Right forelimb (tissue), 1 donor: ENCODE results near the gene SPAG8.

ENCODE experiments used
- DNase-seq: peaks from one replicate; pipeline ENCODE4 v3.0.0-alpha.2; 2018

SPAG8 gene

DNA sequence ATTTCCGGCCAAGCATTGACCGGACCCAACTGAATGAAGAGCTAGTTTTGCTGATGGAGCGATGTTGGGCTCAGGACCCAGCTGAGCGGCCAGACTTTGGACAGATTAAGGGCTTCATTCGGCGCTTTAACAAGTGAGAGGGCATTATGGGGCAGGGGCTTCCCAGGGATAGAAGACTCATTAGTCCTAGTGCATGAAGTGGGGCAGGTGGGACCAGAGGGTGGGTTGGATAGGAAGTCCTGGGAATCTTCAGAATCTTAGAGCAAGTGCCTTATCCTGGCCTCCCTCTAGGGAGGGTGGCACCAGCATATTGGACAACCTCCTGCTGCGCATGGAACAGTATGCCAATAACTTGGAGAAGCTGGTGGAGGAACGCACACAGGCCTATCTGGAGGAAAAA, 6.0 kb downstream of the SPAG8 start:
- DNase-seq = no peak

DNA sequence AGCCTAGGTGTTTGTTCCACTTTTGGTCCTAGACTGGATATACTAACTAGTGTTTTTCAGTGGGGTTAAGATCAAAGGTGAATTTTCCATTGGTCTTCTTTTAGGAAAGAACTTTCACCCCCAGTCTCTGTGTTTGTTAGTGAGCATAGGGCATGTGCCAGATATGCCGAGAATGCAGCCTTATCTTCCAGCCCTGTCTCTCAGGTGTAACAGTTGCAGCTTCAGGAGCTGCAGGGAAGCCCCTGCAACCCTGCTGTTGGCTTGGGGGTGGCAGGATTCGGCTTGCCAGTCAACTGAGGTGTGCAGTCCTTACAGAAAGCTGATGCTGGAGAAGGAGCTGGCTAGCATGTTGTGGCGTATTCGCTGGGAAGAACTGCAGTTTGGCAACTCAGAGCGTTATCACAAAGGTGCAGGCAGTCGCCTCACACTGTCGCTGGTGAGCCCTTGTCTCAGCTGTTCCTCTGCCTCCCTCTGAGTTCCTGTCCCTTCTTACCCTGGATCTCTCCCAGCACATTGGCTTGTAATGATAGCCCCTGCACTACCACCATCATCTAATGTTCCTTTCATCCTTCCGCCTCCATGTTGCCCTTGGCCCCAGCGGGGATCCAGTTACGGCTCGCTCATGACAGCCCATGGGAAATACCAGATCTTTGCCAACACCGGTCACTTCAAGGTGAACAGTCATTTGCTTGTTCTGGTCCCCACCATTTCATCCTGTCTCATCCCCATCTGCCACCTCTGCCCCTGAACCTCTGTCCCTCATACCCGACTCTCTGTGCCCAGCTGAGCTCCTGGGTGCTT, 10.5 kb downstream of the SPAG8 start:
- no peak for DNase-seq

DNA sequence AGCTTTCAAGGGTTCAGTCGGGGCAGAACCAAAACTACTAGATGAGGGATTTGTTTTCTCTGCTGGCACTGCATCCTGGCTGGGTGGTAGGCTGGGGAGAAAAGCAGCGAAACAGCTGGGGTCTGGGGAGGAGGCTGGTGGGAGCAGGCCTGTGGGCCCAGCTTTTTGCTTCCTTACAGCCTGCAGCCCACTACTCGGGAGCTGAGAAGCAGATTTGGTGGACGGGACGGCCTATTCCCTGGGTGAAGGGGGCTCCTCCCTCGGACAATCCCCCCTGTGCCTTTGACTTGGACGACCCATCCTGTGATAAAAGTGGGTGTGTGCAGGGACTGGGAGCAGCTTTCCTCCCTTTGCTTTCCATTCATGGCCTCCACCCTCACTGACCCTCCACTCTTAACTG, 11.5 kb downstream of the SPAG8 start:
- DNase-seq = no peak

DNA sequence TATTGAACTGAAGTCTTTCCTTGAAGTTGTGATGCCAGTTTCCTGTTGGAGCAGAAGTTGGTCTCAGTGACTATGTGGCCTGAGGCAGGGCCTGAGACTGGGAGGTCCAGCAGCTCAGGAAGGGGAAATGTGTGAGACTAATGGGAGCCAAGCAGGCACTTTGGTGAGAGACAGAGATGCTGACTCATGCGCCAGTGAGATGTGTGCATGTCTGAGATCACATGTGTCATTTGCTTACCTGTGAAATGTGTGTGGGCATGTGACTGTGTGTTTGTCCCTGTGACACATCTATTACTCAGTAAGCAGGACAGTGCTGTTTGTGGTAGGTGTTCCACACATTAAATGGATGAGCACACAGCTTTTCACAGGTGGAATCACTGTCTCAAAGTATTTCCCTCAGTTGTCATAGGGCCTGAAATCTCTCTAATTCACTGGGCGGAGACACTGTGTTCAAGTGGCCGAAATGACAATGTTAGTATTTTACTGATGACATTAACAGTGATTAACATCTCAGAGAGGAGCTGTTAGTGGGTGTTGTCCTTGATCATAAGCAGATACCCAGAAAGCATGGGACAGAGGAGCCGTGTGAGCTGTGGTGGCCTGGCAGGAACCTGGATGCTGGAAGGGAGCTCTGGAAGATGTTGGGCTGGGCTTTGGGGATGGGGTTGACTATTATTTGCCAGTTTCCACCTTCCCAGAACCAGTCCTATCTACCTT, 13.2 kb downstream of the SPAG8 start:
- DNase-seq = no peak

DNA sequence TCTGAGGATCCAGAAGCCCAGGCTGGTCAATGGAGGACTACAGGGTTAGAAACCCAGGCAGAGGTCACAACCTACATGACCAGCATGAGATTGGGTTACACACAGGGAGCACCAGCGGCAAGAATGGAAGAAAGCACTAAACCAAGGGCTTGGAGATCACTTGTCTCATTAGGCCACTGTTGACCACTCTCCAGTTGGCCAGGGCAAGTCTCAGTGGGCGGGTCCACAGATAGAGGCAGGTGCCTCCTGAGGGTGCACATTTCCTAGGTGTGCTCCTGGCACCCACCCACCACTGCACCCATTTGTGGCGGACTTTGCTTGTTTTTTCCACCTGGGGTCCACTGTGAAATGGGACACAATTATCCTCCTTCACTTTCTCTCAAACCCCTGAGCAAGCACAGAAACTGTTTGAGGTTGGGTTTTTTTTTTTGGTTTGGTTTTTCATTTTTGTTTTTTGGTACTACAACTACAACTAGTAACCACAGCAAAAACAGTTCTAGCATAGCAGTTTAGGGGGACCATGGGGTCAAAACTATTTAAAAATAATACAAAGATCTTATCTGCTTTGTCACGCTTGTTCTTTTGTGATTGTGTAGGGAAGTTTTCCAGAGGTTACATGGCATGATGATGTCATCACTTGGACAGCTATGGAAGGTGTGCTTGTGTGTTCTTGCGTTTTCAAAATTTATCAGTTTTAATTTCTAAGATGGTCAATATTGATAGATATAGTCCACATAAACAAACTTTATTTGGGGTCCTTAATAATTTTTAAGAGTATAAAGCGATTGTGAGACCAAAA, 14.6 kb downstream of the SPAG8 start:
- DNase-seq = no peak

DNA sequence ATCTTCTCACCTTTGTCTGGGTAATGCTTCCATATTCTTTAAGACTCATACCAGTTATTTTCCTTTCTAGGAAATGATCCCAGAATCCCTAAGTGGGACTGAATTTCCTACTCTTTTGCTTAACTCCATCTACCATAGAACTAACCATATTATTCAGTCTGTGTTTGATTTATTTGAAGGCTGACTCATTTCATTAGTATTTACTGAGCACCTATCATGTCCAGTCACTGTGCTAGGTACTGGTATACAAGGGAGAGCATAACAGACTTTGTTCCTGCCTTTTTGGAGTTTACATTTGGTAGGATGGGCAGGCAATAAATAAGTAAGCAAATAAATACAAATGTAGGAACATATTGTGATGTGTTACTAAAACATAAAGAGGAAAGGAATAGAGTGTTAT, 16.4 kb downstream of the SPAG8 start:
- no peak for DNase-seq

DNA sequence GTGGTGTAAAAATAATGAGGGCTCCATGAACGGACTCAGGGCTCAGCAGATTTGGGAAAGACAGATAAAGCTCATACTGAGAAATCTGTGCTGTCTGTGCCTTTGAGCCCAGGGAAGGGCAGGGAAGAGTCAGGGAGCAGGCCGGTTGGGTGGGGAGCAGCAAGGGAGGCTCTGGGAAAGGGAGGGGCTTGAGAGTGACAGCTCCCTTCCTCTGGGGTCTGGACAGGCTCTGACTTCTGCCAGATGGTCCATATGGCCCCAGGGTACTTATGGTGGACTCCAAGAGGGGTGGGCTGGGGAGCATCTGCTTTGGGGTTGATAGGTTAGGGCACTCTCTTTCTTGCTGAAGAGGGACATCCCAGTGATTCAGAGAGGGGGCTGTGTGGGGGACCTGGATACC, 18.6 kb downstream of the SPAG8 start:
- no peak for DNase-seq

DNA sequence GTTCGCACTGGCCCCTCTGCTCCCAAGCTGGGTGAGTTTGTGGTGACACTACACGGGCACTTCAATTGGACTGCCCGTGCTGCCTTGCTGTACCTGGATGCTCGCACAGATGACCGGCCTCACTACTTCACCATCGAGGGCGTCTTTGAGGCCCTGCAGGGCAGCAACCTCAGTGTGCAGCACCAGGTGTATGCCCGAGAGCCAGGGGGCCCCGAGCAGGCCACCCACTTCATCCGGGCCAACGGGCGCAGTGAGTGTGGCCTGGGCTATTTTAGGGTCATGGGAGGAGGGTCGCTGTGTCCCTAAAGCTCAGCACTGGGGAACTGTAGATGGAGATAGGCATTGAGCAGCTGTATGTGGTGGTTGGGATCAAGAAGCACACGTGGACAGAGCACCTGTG, 19.2 kb downstream of the SPAG8 start:
- DNase-seq = no peak

DNA sequence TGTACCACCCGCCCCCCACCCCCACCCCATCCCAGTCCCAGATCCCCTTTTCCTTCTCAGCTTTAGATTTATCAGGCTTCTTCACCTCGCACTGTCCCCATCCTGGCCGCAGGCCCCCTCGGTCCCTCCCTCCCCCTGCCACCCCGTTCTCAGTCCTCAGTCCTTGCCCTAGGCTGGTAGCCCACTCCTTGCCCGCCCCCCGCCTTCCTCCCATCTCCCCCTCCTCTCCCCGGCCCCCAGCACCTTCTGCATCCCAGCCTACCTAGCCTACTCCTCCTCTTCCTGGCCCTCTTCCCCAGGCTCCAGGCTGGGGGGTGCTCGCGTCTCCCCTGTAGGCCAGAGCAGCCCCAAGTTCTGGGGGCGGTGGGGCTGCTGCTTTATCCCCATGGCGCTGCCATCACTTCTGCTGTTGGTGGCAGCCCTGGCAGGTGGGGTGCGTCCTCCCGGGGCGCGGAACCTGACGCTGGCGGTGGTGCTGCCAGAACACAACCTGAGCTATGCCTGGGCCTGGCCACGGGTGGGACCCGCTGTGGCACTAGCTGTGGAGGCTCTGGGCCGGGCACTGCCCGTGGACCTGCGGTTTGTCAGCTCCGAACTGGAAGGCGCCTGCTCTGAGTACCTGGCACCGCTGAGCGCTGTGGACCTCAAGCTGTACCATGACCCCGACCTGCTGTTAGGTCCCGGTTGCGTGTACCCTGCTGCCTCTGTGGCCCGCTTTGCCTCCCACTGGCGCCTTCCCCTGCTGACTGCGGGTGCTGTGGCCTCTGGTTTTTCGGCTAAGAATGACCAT, 19.8 kb downstream of the SPAG8 start:
- no peak for DNase-seq

DNA sequence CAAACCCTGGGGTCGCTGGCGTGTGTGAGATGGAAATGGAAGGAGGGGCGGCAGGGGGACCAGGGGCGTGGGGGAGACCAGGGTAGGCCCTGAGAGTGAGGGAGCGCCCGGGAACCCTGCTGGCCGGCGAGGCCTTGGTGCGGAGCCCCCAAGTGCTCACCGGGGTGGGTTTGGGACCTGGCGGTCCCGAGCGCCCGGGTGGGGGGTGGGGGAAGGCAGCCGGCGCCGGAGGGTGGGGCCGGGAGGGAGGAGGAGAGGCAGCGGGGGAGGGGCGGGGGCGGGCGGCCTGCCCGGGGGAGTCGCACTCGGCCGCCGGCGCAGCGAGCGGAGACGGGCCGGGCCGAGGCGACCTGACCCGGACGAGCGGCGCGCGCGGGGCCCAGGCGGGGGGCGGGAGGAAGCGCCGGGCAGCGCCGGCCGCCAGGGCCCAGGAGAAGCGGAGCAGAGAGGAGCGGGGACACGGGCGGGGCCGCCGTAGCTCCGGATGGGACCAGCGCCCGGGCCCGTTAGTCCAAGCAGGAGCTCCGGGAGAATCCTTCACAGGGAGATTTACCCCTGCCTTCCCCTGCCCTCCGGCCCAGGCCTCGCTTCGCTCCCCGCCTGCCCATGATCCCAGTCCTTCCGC, 20.7 kb downstream of the SPAG8 start, which contains the start of gene NPR2:
Gene NPR2, plus strand, starts transcription at position 295 of the 625 bp plus-strand sequence. CDS start 818 bp downstream, outside the sequence.
- DNase-seq = peak; percentile 75

DNA sequence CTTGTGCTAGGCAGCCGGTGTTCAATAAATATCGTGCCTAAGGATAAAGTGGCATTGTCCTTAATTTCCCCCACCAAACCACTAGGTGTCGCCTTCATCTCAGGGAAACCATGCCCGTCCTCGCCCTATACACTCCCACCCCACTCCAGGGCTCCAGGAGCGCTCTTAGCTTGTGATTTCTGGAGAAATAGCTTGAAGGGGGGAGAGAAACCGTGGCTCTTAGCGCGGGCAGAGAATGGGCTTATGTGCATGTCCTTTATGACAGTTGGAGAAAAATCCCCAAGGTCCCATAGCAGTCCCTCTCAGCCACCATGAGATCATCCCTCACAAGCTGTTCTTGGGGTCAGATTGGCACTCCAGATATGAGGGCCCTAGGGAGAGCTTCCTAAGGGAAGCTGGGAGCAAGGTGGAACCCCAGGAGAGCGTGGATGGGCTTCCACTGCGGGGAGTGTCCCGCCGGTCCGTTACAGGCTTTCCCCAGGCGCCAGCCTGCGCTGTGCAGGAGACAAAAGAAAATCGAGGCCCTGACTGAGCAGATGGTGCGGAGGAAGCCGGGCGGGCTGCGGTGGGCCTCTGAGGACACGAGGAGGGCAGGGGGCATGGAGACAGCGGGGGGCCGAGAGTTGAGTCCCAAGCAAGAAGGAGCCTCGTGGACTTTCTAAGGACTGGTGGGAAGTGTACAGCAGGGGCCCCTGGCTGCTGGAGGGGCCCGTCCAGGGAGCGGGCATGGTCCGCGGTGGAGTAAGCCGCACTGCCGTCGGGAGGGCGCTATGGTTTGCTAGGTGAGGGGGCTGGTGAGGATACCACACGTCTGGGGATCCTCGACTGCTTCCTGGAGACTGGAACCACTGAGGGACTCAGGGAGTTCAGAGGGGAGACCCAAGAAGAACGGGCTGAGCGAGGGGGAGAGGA, 21.4 kb downstream of the SPAG8 start:
- peak; percentile 83 for DNase-seq

DNA sequence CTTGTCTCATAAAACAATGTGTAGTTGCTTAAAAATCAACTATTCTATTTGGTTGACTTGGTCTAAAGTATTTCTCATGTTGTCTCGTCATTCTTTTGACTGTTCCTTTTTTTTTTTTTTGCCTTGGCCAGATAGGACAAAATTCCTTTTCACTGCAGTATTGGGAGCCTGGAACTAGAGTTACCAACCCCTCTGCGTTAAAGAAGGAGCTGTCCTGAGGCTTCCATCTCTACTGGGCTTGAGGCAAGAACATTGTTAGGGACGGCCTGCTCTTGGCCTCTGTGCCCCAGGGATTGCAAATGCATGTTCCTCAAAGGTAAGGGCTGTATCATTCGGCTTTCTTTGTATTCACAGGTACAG, 22.1 kb downstream of the SPAG8 start:
- no peak for DNase-seq

DNA sequence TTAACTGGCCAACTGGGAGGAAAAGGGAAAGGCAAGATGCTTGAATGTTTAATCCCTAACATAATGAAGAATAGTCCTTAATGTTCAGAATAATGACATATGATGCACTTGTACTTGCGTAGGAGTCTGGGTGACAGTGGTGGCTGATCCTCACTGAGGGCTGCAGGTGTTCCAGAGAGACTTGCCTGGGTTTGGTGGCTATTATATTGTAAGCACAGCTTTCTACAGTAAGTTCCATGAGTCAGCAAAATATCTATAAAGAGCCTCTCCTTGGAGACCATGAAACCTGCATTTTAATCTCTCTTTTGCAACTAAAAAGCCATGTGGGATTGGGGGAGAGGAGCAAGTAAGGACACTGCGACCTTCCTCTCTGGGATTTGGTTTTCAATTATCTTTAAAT, 22.5 kb downstream of the SPAG8 start:
- DNase-seq = no peak

DNA sequence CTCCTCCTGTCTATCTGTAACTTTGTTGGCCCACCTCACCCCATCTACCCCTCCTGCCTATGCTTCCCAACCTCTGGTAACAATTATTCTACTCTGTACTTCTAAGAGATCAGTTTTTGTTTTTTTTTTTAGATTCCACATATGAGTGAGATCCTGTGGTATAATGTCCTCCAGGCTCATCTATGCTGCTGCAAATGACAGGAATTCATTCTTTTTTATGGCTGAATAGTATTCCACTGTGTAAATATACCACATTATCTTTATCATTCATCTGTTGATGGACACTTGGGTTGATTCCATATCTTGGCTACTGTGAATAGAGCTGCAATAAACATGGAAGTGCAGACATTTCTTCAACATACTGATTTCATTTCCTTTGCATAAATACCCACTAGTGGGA, 28.6 kb downstream of the SPAG8 start:
- no peak for DNase-seq

DNA sequence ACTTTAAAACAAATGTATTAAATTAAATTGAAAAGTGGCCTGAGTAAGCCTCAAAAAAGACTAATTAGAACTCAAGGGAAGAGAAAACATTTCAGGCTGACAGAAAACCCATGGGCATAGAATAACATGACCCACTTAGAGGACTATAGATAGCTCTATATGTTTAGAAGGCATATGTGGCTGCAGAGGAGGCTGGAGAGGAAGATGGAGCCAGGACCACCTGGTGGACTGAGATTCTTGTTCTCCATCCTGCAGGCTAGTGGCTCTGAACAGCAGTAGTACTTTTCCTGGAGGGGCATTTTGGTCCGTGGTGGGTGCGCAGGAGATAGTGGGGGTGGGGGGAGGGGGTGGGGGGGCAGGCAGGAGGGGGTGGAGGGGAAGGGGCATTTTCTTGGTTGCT, 31.0 kb downstream of the SPAG8 start:
- DNase-seq = no peak

DNA sequence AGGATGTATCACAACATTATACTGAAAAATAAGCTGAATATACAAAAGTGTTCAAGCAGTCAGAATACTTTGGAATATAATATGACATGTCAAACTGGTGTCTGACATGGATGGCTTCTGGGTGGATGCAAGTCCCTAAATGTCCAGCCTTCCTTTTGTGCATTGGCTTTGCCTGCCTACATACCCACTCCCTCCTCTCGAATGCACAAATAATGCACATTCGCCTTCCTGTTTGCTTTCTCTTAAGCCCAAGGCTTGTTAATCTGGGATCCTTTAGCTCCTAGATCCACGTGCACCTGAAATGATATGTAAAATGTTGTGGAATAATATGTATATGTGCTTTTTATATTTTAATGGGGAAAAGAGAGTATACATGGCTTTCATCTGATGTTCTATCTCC, 33.6 kb downstream of the SPAG8 start:
- no peak for DNase-seq

DNA sequence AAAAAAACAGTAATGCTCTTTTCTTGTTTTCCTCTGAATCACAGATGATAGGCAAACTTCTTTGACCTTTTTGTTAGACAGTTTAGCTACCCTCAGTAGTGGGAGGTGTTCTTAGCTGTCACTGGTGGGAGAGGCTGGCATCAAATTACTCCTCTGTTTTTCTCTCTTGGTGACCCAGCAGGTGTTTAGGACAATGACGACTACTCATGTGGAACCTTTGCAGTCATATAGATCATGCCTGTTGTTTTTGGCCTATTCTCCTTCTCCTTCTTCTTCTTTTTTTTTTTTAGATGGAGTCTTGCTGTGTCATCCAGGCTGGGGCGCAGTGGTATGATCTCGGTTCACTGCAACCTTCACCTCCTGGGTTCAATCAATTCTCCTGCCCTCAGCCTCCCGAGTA, 36.0 kb downstream of the SPAG8 start:
- DNase-seq = no peak

DNA sequence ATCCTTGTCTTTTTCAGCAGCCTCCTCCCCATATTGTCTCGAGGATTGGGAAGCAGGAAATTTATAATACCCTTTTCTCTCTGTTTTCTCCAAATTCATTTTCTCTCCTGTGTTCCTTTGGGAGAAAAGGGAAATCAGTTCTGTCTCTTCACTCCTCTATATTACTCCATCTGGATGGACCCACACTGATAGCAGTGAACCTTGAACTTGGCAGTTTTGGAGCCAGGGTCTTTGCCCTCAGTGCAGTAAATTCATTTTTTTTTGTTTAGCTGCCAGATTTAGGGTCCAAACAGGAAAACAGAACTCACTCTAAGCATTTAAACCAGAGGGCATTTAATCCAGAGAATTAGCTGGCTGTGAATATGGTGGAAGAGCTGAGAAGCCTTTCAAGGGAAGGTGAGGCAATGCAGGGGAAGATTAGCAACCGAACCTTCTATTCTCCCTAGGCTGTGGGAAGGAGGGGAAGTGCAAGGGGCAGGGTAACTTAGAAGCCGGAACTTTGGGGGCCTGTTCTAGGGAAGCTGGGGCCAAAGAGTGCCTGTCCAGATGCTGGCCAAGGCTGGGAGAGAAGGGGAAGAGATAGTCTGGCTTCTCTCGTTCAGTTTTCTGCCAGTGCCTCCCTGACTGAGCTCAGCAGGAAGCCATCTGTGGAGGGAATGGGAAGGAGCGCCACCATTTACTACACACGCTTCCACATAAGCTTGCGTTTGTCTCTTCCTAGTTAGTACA, 37.0 kb downstream of the SPAG8 start:
- no peak for DNase-seq

DNA sequence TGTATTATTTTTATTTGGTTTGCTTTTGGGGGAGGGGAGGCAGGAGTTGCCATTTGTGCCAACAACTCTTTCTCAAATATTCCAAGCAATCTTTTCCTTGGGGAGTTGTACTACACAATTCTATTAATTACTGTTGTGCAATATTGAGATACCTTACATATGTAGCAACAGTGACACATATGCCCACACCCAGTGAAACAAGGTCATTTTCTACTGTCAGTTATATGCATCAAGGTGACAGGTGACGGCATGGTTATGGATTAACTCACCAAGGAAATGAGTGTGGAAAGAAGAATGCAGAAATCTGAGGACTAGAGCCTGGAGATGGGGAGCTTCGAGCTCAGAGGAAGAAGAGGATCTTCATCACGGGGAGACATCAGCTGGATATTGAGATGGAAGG, 40.1 kb downstream of the SPAG8 start:
- no peak for DNase-seq

DNA sequence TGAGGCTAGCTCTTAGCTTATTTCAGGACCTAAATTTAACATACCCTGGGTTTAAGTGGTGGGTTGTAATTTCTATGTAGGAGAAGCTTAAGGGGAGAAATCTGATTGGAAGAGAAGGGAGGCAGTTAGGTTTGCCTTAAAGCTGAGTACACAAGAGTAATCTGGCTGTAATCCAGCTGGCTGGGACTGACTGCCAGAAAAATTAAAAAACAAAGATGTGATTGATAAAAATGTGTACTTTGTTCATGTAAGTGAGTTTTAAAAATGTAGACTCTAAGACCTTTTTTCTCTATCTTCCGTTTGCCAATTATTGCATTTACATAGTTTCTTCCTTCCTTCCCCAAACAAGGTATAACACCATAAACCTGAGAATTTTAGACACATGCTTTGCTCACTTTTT, 40.5 kb downstream of the SPAG8 start:
- no peak for DNase-seq

DNA sequence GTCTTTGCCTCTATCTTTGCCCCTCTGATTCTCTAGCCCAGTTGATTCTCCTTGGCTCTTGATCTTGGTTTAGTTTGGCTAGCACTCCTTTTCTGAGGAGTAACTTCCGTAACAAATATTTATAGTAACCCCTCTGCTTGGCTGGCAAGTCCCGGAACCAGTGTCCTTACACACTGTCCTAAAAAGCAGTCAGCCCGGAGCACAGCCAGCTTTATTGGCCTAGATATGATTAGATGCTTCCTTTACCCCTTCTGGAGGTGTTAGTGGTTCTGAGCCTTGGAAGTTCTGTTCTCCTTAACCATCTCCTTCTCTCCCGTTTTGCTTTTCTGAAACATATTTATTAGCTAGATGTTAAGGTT, 41.0 kb downstream of the SPAG8 start:
- DNase-seq = no peak
